H1 (cell line): Measurements from ENCODE around the gene MGAT4D. TPM values are rescaled to one million over a fixed set of nuclear protein-coding genes. Genes with fewer than 3 reads are reported as not detected.

Experiments
- BACH1 ChIP-seq: IDR thresholded peaks from 2 replicates; pipeline ENCODE4 v1.6.1; 2012; ENCODE audit warnings: low read length, improper control_type of control experiment
- BRCA1 ChIP-seq: IDR thresholded peaks from 2 replicates; pipeline ENCODE4 v1.6.1; 2012; ENCODE audit warnings: low read depth, low read length, improper control_type of control experiment
- CBX8 ChIP-seq: fragments of 300-800, 300-1000 bp; sonication (generic); IDR thresholded peaks from 2 replicates; pipeline ENCODE4 v1.7.1; 2016; ENCODE audit warnings: low read depth, low read length, borderline replicate concordance
- CEBPB ChIP-seq: IDR thresholded peaks from 2 replicates; pipeline ENCODE4 v1.6.1; 2012; ENCODE audit warnings: low read depth, low read length
- CHD1 ChIP-seq: IDR thresholded peaks from 2 replicates; pipeline ENCODE4 v1.6.1; 2012; ENCODE audit warnings: low read depth, low read length, improper control_type of control experiment
- CREB1 ChIP-seq: IDR thresholded peaks from 2 replicates; pipeline ENCODE4 v1.6.1; 2012; ENCODE audit warnings: inconsistent platforms
- CTCF ChIP-seq, 3 experiments: IDR thresholded peaks; 1 replicate in 2 of 3; 2 replicates in 1 of 3; pipeline versions ENCODE4 v1.5.1 to v1.6.1; 2011; ENCODE audit warnings: low read length in 3 of 3, mild to moderate bottlenecking in 3 of 3, inconsistent platforms in 2 of 3, low read depth in 1 of 3, moderate library complexity in 1 of 3; ENCODE audit not compliant: insufficient read depth in 1 of 3; ENCODE audit errors: control extremely low read depth in 1 of 3
- E2F6 ChIP-seq: IDR thresholded peaks from 2 replicates; pipeline ENCODE4 v1.6.1; 2012; ENCODE audit warnings: inconsistent platforms
- EP300 ChIP-seq, 2 experiments: IDR thresholded peaks; 1 replicate in 1 of 2; 2 replicates in 1 of 2; pipeline ENCODE4 v1.6.1; 2011 to 2012; ENCODE audit warnings: low read depth in 2 of 2, low read length in 2 of 2, mild to moderate bottlenecking in 2 of 2, borderline replicate concordance in 1 of 2, inconsistent platforms in 1 of 2, moderate library complexity in 1 of 2
- JUND ChIP-seq: IDR thresholded peaks from 2 replicates; pipeline ENCODE4 v1.6.1; 2011; ENCODE audit warnings: mild to moderate bottlenecking, improper control_type of control experiment, low read length
- KDM4A ChIP-seq: IDR thresholded peaks from one replicate; pipeline ENCODE4 v1.7.1; 2012; ENCODE audit warnings: low read depth, mild to moderate bottlenecking, moderate library complexity, low read length, inconsistent platforms; ENCODE audit not compliant: severe bottlenecking
- KDM5A ChIP-seq: fragments of 200-600 bp; IDR thresholded peaks from 2 replicates; pipeline ENCODE4 v1.7.1; 2012; ENCODE audit warnings: mild to moderate bottlenecking, low read length, inconsistent platforms, mixed read lengths
- PHF8 ChIP-seq: fragments of 200-600 bp; sonication (generic); conservative IDR thresholded peaks from 2 replicates; pipeline ENCODE4 v1.7.1; 2012; ENCODE audit warnings: low read depth, mild to moderate bottlenecking, inconsistent platforms, low read length, moderate library complexity
- RAD21 ChIP-seq, 2 experiments: IDR thresholded peaks in 1 of 2; conservative IDR thresholded peaks in 1 of 2; 2 replicates each; pipeline ENCODE4 v1.6.1; 2011; ENCODE audit warnings: low read depth in 2 of 2, low read length in 2 of 2, improper control_type of control experiment in 1 of 2, inconsistent platforms in 1 of 2, mild to moderate bottlenecking in 1 of 2, moderate library complexity in 1 of 2
- RBBP5 ChIP-seq: IDR thresholded peaks from 2 replicates; pipeline ENCODE4 v1.7.1; 2012; ENCODE audit warnings: low read depth, mild to moderate bottlenecking, inconsistent platforms, low read length, moderate library complexity, borderline replicate concordance
- RNF2 ChIP-seq: fragments of 200-900, 300-1000 bp; sonication (generic); IDR thresholded peaks from 2 replicates; pipeline ENCODE4 v1.7.1; 2016; ENCODE audit warnings: borderline replicate concordance, low read depth, mild to moderate bottlenecking, antibody characterized with exemption, low read length; ENCODE audit not compliant: poor library complexity, severe bottlenecking; ENCODE audit errors: missing control alignments
- SP2 ChIP-seq: IDR thresholded peaks from 2 replicates; pipeline ENCODE4 v1.6.1; 2012; ENCODE audit warnings: mild to moderate bottlenecking, low read length, inconsistent platforms
- TBP ChIP-seq: IDR thresholded peaks from 2 replicates; pipeline ENCODE4 v1.6.1; 2011; ENCODE audit warnings: low read depth, low read length, improper control_type of control experiment
- YY1 ChIP-seq: IDR thresholded peaks from 2 replicates; pipeline ENCODE4 v1.6.1; 2011; ENCODE audit warnings: low read depth, mild to moderate bottlenecking, low read length
- ZNF274 ChIP-seq: IDR thresholded peaks from 2 replicates; pipeline ENCODE4 v1.7.0; 2012; ENCODE audit warnings: low read length, borderline replicate concordance; ENCODE audit errors: extremely low read depth
- polyA plus RNA-seq, 7 experiments: library from polyadenylated mRNA; depleted of rRNA in 3 of 7; stranded (reverse) in 5 of 7; unstranded in 2 of 7; fragments of >200 nt in 5 of 7; fragments of 200-250 nt in 2 of 7; gene quantifications; 1 replicate in 5 of 7; 2 replicates in 1 of 7; 4 replicates in 1 of 7; pipeline versions ENCODE4 v1.2.1 to v1.2.3, GENCODE V29; 2011 to 2013; ENCODE audit warnings: missing spikeins in 2 of 7, mixed read lengths in 2 of 7
- total RNA-seq: library from RNA; stranded (reverse); fragmentation: NEBNext Ultra II Directional; extraction: Animal tissue kit (Norgen Biotek cat#: 25700); gene quantifications from 2 replicates; pipeline ENCODE4 v1.2.1, GENCODE V29; 2021

MGAT4D gene
- total and polyA plus RNA-seq, 2 of the 8 experiments (the other 6 are each of a cell fraction or from before 2014, with no cell fraction given) = not detected

GRCh38 chr4:140523857-140524742 is 26.0 kb upstream of the MGAT4D start, which contains the start of gene ELMOD2 (continued):
- TF ChIP-seq RAD21 (IDR thresholded peaks at IDR 0.05 in 1 of 2, conservative IDR thresholded peaks at IDR 0.05 in 1 of 2; ENCODE audit: low read depth in 2 of 2, low read length in 2 of 2) (peak; percentile 60 to 66), KDM5A (no peak), SP2 (no peak), EP300 (IDR thresholded peaks at IDR 0.05; ENCODE audit: borderline replicate concordance in 1 of 2, low read depth in 2 of 2, low read length in 2 of 2) (no peak), RBBP5 (peak; percentile 94), PHF8 (peak; percentile 91), TBP (peak; percentile 65), CEBPB (no peak), CBX8 (no peak), CHD1 (no peak), YY1 (no peak), ZNF274 (no peak), BRCA1 (no peak), CREB1 (no peak; the same call in none of the 2 replicates), E2F6 (no peak; the same call in 1 of the 2 replicates), BACH1 (no peak), KDM4A (peak; percentile 93), CTCF (IDR thresholded peaks at IDR 0.05; ENCODE audit: control extremely low read depth in 1 of 3, insufficient read depth in 1 of 3, low read depth in 1 of 3, low read length in 3 of 3) (peak; percentile 85 to 97 (median 93)), RNF2 (no peak), JUND (no peak)
